ENCODE results near the gene B9D1. TPM values are rescaled to one million over a fixed set of nuclear protein-coding genes. Genes with fewer than 3 reads are reported as not detected.

B9D1 gene
- total RNA-seq, 1 donor = 21.0 TPM

GRCh38 chr17:19379361-19380065 is 17.0 kb upstream of the B9D1 start:
- Histone ChIP-seq H3K27me3 (ENCODE audit: insufficient read depth, low read length) (no peaks in the 10 kb centered on the region), H3K79me2 (ENCODE audit: insufficient read depth, low read length) (peaks cover 45% of the 10 kb centered on the region), H3K9me3 (ENCODE audit: low read depth, low read length) (no peaks in the 10 kb centered on the region), H4K20me1 (ENCODE audit: insufficient read depth, low read length) (peaks cover 15% of the 10 kb centered on the region), H2AFZ (ENCODE audit: low read length) (no peak overlapping the region), H3K4me1 (ENCODE audit: insufficient read depth, low read length) (peaks cover 16% of the 10 kb centered on the region), H3K27ac (ENCODE audit: low read depth, low read length) (peak overlapping the region; percentile 46), H3K36me3 (ENCODE audit: insufficient read depth, low read length) (peaks cover 52% of the 10 kb centered on the region), H3K4me3 (ENCODE audit: insufficient read depth, low read length) (peak overlapping the region; percentile 96), H3K4me2 (ENCODE audit: insufficient read depth, low read length) (peak overlapping the region; percentile 94)
- DNase-seq (ENCODE audit: insufficient read length, low spot score, missing footprints) = no peak
- no peak for TF ChIP-seq CTCF (IDR thresholded peaks at IDR 0.05; ENCODE audit: extremely low read depth, low read depth, low read length)

GRCh38 chr17:19378416-19379360 is 16.2 kb upstream of the B9D1 start, which contains the start of gene MAPK7:
MAPK7 (plus strand) TSS chr17:19378498; CDS start chr17:19378901, 403 bp downstream.
- H3K4me3 ChIP-seq (ENCODE audit: insufficient read depth, low read length) = peak within 1 kb of the TSS; percentile 96
- no peak for TF ChIP-seq CTCF (IDR thresholded peaks at IDR 0.05; ENCODE audit: extremely low read depth, low read depth, low read length)
- H3K4me2 ChIP-seq (ENCODE audit: insufficient read depth, low read length) = peak within 1 kb of the TSS; percentile 98
- peaks cover 45% of the 10 kb centered on the region for H3K79me2 ChIP-seq (ENCODE audit: insufficient read depth, low read length)
- H3K27ac ChIP-seq (ENCODE audit: low read depth, low read length) = peak within 1 kb of the TSS; percentile 98
- peaks cover 44% of the 10 kb centered on the region for H3K36me3 ChIP-seq (ENCODE audit: insufficient read depth, low read length)
- H3K27me3 ChIP-seq (ENCODE audit: insufficient read depth, low read length) = no peaks in the 10 kb centered on the region
- H2AFZ ChIP-seq (ENCODE audit: low read length) = peak within 1 kb of the TSS; percentile 99
- no peaks in the 10 kb centered on the region for H3K9me3 ChIP-seq (ENCODE audit: low read depth, low read length)
- peaks cover 14% of the 10 kb centered on the region for H4K20me1 ChIP-seq (ENCODE audit: insufficient read depth, low read length)
- peaks cover 21% of the 10 kb centered on the region for H3K4me1 ChIP-seq (ENCODE audit: insufficient read depth, low read length)
- DNase-seq (ENCODE audit: insufficient read length, low spot score, missing footprints) = peak; percentile 94

GRCh38 chr17:19377602-19378415 is 15.3 kb upstream of the B9D1 start:
- Histone ChIP-seq H3K9me3 (ENCODE audit: low read depth, low read length) (no peaks in the 10 kb centered on the region), H3K79me2 (ENCODE audit: insufficient read depth, low read length) (peaks cover 45% of the 10 kb centered on the region), H4K20me1 (ENCODE audit: insufficient read depth, low read length) (peaks cover 11% of the 10 kb centered on the region), H2AFZ (ENCODE audit: low read length) (peak overlapping the region; percentile 99), H3K4me1 (ENCODE audit: insufficient read depth, low read length) (peaks cover 21% of the 10 kb centered on the region), H3K36me3 (ENCODE audit: insufficient read depth, low read length) (peaks cover 35% of the 10 kb centered on the region), H3K4me3 (ENCODE audit: insufficient read depth, low read length) (peak overlapping the region; percentile 96), H3K27me3 (ENCODE audit: insufficient read depth, low read length) (no peaks in the 10 kb centered on the region), H3K27ac (ENCODE audit: low read depth, low read length) (peak overlapping the region; percentile 98), H3K4me2 (ENCODE audit: insufficient read depth, low read length) (peak overlapping the region; percentile 98)
- TF ChIP-seq CTCF (IDR thresholded peaks at IDR 0.05; ENCODE audit: extremely low read depth, low read depth, low read length) = no peak
- peak; percentile 100 for DNase-seq (ENCODE audit: insufficient read length, low spot score, missing footprints)
